Left colon (tissue), 2 donors: ENCODE measurements around the gene CUL2. TPM values are rescaled to one million over a fixed set of nuclear protein-coding genes. Genes with fewer than 3 reads are reported as not detected.

Experiments
- ATAC-seq: fragments of 200-7000 bp; cut with Tn5 transposase; one replicate; pipeline ENCODE4 v1.9.1; 2020; ENCODE audit warnings: mild to moderate bottlenecking, moderate library complexity
- DNase-seq, 2 donors: peaks; one replicate each; pipeline ENCODE4 v3.0.0-alpha.2; 2020
- intact Hi-C, 2 donors: fragments of 100-400 bp; cut with DNase I in 1 of 2; cut with micrococcal nuclease in 1 of 2; formaldehyde crosslinking; loops; one replicate each; pipeline versions ENCODE4 v1.11.2 to v1.14.0; 2022; cut with DNase I, micrococcal nuclease
- microRNA-seq, 2 donors: library from miRNA; unstranded; fragments of <30 nt; microRNA quantifications; one replicate each; pipeline versions ENCODE4 v1.1.0 to v1.2.0, GENCODE V29; 2020
- total RNA-seq, 2 donors: library from RNA; stranded (reverse); fragmentation: NEBNext Ultra II Directional; extraction: Animal tissue kit (Norgen Biotek cat#: 25700); gene quantifications; one replicate each; pipeline ENCODE4 v1.2.1, GENCODE V29; 2021
- donor health status: DM: no; HTN: no; CAD: no.
- donor health status: DM: yes; HTN: yes; CAD: no.

CUL2 gene
- total RNA-seq, 2 donors from 2014 or later, result 22.3 to 25.0 TPM

DNA sequence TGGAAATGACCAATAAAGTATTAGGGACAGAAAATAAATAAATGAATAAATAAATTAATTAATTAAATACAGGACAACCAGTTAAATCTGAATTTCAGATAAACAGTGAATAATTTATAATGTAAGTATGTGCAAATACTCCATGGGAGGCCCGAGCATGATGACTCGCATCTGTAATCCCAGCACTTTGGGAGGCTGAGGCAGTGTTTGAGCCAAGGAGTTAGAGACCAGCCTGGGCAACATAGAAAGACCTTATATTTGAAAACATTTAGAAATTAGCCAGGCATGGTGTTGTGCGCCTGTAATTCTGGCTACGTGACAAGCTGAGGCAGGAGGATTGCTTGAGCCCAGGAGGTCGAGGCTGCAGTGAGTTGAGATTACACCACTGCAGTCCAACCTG lies 123.7 kb downstream of the CUL2 start:
- no peak for ATAC-seq
- intact Hi-C loops, result no loop called here
- no peak for DNase-seq

DNA sequence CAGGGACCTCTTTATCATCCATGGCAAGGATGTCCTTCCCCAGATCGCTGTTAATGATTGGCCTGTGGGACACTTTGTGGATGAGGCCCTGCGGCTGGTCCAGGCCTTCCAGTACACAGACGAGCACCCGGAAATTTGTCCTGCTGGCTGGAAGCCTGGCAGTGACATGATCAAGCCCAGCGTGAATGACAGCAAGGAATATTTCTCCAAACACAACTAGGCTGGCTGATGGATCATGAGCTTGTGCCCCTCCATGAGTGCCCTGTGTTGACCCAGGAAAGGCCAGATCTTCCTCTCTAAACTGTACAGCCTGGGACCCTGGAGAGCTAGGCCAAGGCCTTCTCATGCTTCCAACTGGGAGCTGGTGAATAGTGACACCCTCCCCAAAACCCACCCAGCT lies 124.1 kb downstream of the CUL2 start:
- peak in 1 of 2 donors; percentile 43 for DNase-seq
- no peak for ATAC-seq
- intact Hi-C loops, result no loop called here

DNA sequence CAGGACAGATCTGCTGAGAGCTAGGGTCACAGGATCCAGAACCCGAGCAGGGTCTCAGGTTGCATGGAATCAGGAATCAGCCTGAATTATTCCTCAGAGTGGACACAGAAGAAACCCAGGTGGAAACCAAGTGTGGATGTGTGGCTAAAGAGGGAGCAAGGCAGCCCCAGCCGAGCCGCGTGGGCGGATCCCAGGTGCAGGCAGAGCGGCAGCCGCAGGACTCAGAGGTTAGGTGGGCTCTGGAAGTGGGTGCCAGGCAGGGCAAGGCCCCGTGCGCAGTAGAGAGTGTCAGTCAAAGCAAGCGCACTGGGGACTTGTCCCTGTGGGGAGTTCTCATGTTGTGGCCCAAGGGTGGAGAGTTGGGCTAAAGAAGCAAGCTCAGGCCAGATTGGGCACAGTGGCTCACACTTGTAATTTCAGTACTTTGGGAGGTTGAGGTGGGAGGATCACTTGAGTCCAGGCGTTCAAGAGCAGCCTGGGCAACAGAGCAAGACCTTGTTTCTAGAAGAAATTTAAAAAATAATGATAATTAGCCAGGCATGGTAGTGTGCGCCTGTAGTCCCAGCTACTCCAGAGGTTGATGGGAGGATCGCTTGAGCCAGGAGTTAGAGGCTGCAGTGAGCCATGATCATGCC lies 125.9 kb downstream of the CUL2 start:
- DNase-seq (no peak), ATAC-seq (no peak)
- intact Hi-C loops, result no loop called here

- DNase-seq (no peak), ATAC-seq (no peak)
- intact Hi-C loops, result no loop called here
These were observed 127.3 kb downstream of the CUL2 start for GRCh38 chr10:34962866-34963265.

DNA sequence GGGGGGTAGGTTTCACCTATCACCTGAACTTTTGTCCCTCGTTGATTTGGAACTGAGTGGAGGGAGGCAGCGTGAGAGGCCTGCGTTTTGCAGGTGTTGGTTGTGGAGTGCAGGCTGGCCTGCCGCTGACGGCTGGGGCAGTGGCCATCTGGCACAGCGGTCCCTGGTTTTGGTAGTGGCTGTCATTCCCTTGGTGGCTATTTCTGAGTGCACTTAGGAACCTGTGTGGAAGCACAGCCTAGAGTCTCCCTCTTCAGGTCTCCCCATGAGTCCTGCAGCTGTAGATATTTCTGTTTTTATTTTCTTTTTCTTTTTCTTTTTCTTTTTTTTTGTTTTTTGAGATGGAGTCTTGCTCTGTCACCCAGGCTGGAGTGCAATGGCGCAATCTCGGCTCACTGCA lies 129.2 kb downstream of the CUL2 start:
- ATAC-seq (peak; percentile 70), DNase-seq (no peak)
- intact Hi-C loops, result no loop called here

- ATAC-seq (no peak), DNase-seq (no peak)
- intact Hi-C loops, result no loop called here
These were observed 130.4 kb downstream of the CUL2 start for GRCh38 chr10:34959786-34960185.

DNA sequence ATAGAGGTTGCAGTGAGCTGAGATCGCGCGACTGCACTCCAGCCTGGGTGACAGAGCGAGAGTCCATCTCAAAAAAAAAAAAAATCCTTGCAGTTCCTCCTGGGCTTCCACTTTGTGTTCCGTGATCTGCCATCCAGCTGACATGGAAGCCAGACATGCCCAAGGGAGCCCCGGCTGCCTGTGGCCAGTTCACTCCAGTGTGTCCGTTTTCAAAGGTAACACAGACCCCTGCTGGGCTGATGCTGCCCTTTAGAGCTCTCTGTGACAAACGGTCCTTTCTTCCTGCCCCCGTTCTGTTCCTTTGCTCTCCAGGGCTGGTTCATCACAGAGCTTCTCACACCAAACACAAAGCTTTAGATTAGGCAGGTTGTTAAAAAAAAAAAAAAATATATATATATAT lies 130.8 kb downstream of the CUL2 start:
- DNase-seq (no peak), ATAC-seq (no peak)
- intact Hi-C loops, result no loop called here

Small RNA genes lying within 50 kb of the gene (microRNA-seq; reads per million reads assigned to microRNA genes)
- 3.2 to 12.2 reads per million in 2 donors for gene MIR3611

Other genes starting within 250 kb of the CUL2 start
- 10 to 100 TPM; 11.3 to 14.5 TPM for gene CREM, start 36.5 kb upstream of the CUL2 start, total RNA-seq
- gene CCNY, start 246.2 kb upstream of the CUL2 start, total RNA-seq, result 10 to 100 TPM; 51.6 to 78.0 TPM